HFF-Myc (cell line): ENCODE data around the gene TDRD3.

Experiments
- DNase-seq: peaks from one replicate; pipeline ENCODE4 v3.0.0-alpha.2; 2011; ENCODE audit warnings: low read depth; ENCODE audit errors: extremely low read depth
- H3K4me3 ChIP-seq: replicated peaks from 2 replicates; pipeline ENCODE4 v1.5.1; 2011; ENCODE audit warnings: low read depth, mild to moderate bottlenecking, control low read depth, low read length
- CTCF ChIP-seq: IDR thresholded peaks from 2 replicates; pipeline ENCODE4 v1.5.1; 2012; ENCODE audit warnings: mild to moderate bottlenecking, low read depth, low read length, control low read depth; ENCODE audit errors: missing control alignments

Gene TDRD3

GRCh38 chr13:60511637-60512036, 114.6 kb downstream of the TDRD3 start:
- no peak for TF ChIP-seq CTCF
- no peak overlapping the region for H3K4me3 ChIP-seq
- DNase-seq = no peak

GRCh38 chr13:60514891-60515290, 117.9 kb downstream of the TDRD3 start:
- no peak overlapping the region for H3K4me3 ChIP-seq
- DNase-seq = no peak
- TF ChIP-seq CTCF = no peak

- no peak for DNase-seq
- no peak overlapping the region for H3K4me3 ChIP-seq
- no peak for TF ChIP-seq CTCF
Measured at GRCh38 chr13:60519496-60519895, 122.5 kb downstream of the TDRD3 start.

- TF ChIP-seq CTCF = no peak
- no peak overlapping the region for H3K4me3 ChIP-seq
- no peak for DNase-seq
Measured at GRCh38 chr13:60520902-60521569, 124.0 kb downstream of the TDRD3 start.

GRCh38 chr13:60538566-60538965, 141.5 kb downstream of the TDRD3 start:
- no peak overlapping the region for H3K4me3 ChIP-seq
- no peak for TF ChIP-seq CTCF
- DNase-seq = no peak

- TF ChIP-seq CTCF = no peak
- no peak for DNase-seq
- no peak overlapping the region for H3K4me3 ChIP-seq
Measured at GRCh38 chr13:60540276-60540675, 143.3 kb downstream of the TDRD3 start.
